ENCODE results near the gene RCC1. TPM values are rescaled to one million over a fixed set of nuclear protein-coding genes. Genes with fewer than 3 reads are reported as not detected.

Gene RCC1
- polyA plus RNA-seq, 1 of the 3 experiments (the other 2 are of a cell fraction), result 61.0 TPM

DNA sequence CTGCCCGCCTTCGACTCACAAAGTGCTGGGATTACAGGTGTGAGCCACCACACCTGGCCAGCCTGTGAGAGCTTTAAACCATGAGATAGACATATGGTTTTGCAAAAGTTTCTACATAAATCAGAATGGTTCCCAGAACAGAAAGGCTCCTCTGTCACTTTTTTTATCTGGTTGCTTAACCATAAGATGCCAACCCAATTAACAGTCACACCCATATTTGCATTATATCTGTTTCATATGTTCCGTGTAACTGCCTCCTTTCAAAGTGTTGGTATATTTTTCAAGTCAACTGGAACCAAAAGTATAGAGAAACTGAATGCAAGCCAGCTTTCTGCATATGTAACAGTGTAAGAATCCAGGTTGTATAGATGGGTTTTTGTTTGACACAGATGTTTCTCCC is 23.7 kb upstream of the RCC1 start (continued):
- TF ChIP-seq SIN3A (IDR thresholded peaks at IDR 0.05; ENCODE audit: borderline replicate concordance, low read depth, low read length) (no peak), FOSL2 (IDR thresholded peaks at IDR 0.05; ENCODE audit: borderline replicate concordance, low read depth) (no peak), CHD2 (IDR thresholded peaks at IDR 0.05; ENCODE audit: low read length, partially characterized antibody) (no peak)

DNA sequence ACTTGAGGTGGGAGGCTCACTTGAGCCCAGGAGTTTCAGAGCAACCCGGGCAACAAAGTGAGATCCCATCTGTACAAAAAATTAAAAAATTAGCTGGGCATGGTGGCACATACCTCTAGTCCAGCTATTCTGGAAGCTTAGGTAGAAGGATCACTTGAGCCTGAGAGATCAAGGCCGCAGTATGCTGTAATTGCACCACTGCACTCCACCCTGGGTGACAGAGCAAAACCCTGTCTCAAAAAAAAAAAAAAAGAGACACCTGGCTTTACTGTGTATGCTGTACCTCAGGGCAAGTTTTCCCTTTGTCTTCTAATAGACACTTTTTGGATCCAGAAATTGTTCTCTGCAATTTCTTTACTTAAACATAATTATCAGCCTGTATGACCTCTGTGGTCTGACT is 23.1 kb upstream of the RCC1 start:
- no peak overlapping the region for H2AFZ ChIP-seq (ENCODE audit: low read depth)
- no peaks in the 10 kb centered on the region for H3K79me2 ChIP-seq (ENCODE audit: insufficient read depth)
- no peak overlapping the region for H3K27ac ChIP-seq (ENCODE audit: low read depth in 2 of 2, low read length in 1 of 2)
- H3K9ac ChIP-seq, result no peak overlapping the region
- H3K9me3 ChIP-seq, result no peaks in the 10 kb centered on the region
- no peak overlapping the region for H3K4me2 ChIP-seq
- H3K36me3 ChIP-seq (replicated peaks in 1 of 2; ENCODE audit: control insufficient read depth in 1 of 2, insufficient read depth in 2 of 2, low read length in 1 of 2), result peaks cover 16 to 43% of the 10 kb centered on the region in 2 experiments
- no peak overlapping the region for H3K4me3 ChIP-seq (ENCODE audit: low read depth in 2 of 2, low read length in 1 of 2)
- TF ChIP-seq MAX (IDR thresholded peaks at IDR 0.05; ENCODE audit: low read depth) (no peak), TCF12 (IDR thresholded peaks at IDR 0.05) (no peak), IRF3 (IDR thresholded peaks at IDR 0.05; ENCODE audit: low read depth, low read length) (no peak), NFIC (IDR thresholded peaks at IDR 0.05; ENCODE audit: borderline replicate concordance) (no peak), RCOR1 (IDR thresholded peaks at IDR 0.05; ENCODE audit: low read length) (no peak), EP300 (IDR thresholded peaks at IDR 0.05; ENCODE audit: borderline replicate concordance in 1 of 2, low read depth in 1 of 2, low read length in 1 of 2) (no peak), NRF1 (IDR thresholded peaks at IDR 0.05; ENCODE audit: low read depth, low read length) (no peak), RFX5 (IDR thresholded peaks at IDR 0.05; ENCODE audit: low read length) (no peak), FOSL2 (IDR thresholded peaks at IDR 0.05; ENCODE audit: borderline replicate concordance, low read depth) (no peak), TEAD4 (IDR thresholded peaks at IDR 0.05; ENCODE audit: borderline replicate concordance, insufficient read depth) (no peak), FOXJ3 (CRISPR knock-in tag; IDR thresholded peaks at IDR 0.05) (no peak), FOXM1 (IDR thresholded peaks at IDR 0.05; ENCODE audit: low read depth) (no peak), SMC3 (IDR thresholded peaks at IDR 0.05; ENCODE audit: low read depth, low read length) (no peak), MEF2A (IDR thresholded peaks at IDR 0.05; ENCODE audit: borderline replicate concordance, low read depth) (no peak)
- TF ChIP-seq, protein P1, sequence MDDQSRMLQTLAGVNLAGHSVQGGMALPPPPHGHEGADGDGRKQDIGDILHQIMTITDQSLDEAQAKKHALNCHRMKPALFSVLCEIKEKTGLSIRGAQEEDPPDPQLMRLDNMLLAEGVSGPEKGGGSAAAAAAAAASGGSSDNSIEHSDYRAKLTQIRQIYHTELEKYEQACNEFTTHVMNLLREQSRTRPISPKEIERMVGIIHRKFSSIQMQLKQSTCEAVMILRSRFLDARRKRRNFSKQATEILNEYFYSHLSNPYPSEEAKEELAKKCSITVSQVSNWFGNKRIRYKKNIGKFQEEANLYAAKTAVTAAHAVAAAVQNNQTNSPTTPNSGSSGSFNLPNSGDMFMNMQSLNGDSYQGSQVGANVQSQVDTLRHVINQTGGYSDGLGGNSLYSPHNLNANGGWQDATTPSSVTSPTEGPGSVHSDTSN (IDR thresholded peaks at IDR 0.05), result no peak
- TF ChIP-seq, protein P2, sequence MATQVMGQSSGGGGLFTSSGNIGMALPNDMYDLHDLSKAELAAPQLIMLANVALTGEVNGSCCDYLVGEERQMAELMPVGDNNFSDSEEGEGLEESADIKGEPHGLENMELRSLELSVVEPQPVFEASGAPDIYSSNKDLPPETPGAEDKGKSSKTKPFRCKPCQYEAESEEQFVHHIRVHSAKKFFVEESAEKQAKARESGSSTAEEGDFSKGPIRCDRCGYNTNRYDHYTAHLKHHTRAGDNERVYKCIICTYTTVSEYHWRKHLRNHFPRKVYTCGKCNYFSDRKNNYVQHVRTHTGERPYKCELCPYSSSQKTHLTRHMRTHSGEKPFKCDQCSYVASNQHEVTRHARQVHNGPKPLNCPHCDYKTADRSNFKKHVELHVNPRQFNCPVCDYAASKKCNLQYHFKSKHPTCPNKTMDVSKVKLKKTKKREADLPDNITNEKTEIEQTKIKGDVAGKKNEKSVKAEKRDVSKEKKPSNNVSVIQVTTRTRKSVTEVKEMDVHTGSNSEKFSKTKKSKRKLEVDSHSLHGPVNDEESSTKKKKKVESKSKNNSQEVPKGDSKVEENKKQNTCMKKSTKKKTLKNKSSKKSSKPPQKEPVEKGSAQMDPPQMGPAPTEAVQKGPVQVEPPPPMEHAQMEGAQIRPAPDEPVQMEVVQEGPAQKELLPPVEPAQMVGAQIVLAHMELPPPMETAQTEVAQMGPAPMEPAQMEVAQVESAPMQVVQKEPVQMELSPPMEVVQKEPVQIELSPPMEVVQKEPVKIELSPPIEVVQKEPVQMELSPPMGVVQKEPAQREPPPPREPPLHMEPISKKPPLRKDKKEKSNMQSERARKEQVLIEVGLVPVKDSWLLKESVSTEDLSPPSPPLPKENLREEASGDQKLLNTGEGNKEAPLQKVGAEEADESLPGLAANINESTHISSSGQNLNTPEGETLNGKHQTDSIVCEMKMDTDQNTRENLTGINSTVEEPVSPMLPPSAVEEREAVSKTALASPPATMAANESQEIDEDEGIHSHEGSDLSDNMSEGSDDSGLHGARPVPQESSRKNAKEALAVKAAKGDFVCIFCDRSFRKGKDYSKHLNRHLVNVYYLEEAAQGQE (IDR thresholded peaks at IDR 0.05; ENCODE audit: low read depth, low read length), result no peak
- POLR2A ChIA-PET, result no interaction called here
- DNase-seq, result no peak
- H4K20me1 ChIP-seq (ENCODE audit: insufficient read depth), result no peaks in the 10 kb centered on the region
- 93% methylated on average over 2 of the region's 2 CpGs for WGBS (ENCODE audit: low lambda C conversion rate)
- H3K27me3 ChIP-seq (ENCODE audit: insufficient read depth), result no peaks in the 10 kb centered on the region
- no peaks in the 10 kb centered on the region for H3K9me2 ChIP-seq
- H3F3A ChIP-seq (replicated peaks; ENCODE audit: insufficient read depth), result no peaks in the 10 kb centered on the region
- CTCF ChIA-PET, result no interaction called here
- H3K4me1 ChIP-seq (ENCODE audit: control insufficient read depth in 1 of 2, insufficient read depth in 2 of 2, low read depth in 1 of 2, low read length in 1 of 2), result no peaks in the 10 kb centered on the region

Data from SK-N-SH (cell line).